PC-9 (cell line): ENCODE measurements around the gene ADCY2.

Experiments used
- CTCF ChIP-seq: fragments of 200-600 bp; sonication (generic); conservative IDR thresholded peaks from 2 replicates; pipeline ENCODE4 v1.6.1; 2017; ENCODE audit warnings: mixed run types, antibody characterized with exemption, mild to moderate bottlenecking, moderate library complexity
- EZH2 ChIP-seq: fragments of 200-600 bp; sonication (generic); IDR thresholded peaks from 2 replicates; pipeline ENCODE4 v1.8.0; 2017; ENCODE audit warnings: antibody characterized with exemption, low read depth

- peak; percentile 45; the same call in 1 of the 2 replicates for TF ChIP-seq CTCF
- TF ChIP-seq EZH2 = no peak
Observed at GRCh38 chr5:7805379-7805778, 409.4 kb downstream of the ADCY2 start.
